ENCODE results near the gene RIMBP2.

The RIMBP2 gene

GRCh38 chr12:130627175-130627574 is 88.9 kb downstream of the RIMBP2 start:
- no peak for DNase-seq (ENCODE audit: extremely low read depth, low read depth)
- TF ChIP-seq CTCF (IDR thresholded peaks at IDR 0.05; ENCODE audit: low read depth, low read length, missing control alignments) = no peak
- no peak overlapping the region for H3K4me3 ChIP-seq (replicated peaks; ENCODE audit: low read depth, low read length)

- TF ChIP-seq CTCF (IDR thresholded peaks at IDR 0.05; ENCODE audit: low read depth, low read length, missing control alignments) = no peak
- DNase-seq (ENCODE audit: extremely low read depth, low read depth) = no peak
- no peak overlapping the region for H3K4me3 ChIP-seq (replicated peaks; ENCODE audit: low read depth, low read length)
These were observed 89.5 kb downstream of the RIMBP2 start for GRCh38 chr12:130626601-130627000.

- no peak overlapping the region for H3K4me3 ChIP-seq (replicated peaks; ENCODE audit: low read depth, low read length)
- no peak for TF ChIP-seq CTCF (IDR thresholded peaks at IDR 0.05; ENCODE audit: low read depth, low read length, missing control alignments)
- no peak for DNase-seq (ENCODE audit: extremely low read depth, low read depth)
These were observed 90.9 kb downstream of the RIMBP2 start for GRCh38 chr12:130625201-130625600.

- no peak for TF ChIP-seq CTCF (IDR thresholded peaks at IDR 0.05; ENCODE audit: low read depth, low read length, missing control alignments)
- DNase-seq (ENCODE audit: extremely low read depth, low read depth) = no peak
- H3K4me3 ChIP-seq (replicated peaks; ENCODE audit: low read depth, low read length) = no peak overlapping the region
These were observed 93.3 kb downstream of the RIMBP2 start for GRCh38 chr12:130622803-130623202.

GRCh38 chr12:130621696-130622298 is 94.3 kb downstream of the RIMBP2 start:
- no peak for DNase-seq (ENCODE audit: extremely low read depth, low read depth)
- TF ChIP-seq CTCF (IDR thresholded peaks at IDR 0.05; ENCODE audit: low read depth, low read length, missing control alignments) = no peak
- no peak overlapping the region for H3K4me3 ChIP-seq (replicated peaks; ENCODE audit: low read depth, low read length)

GRCh38 chr12:130620756-130621155 is 95.3 kb downstream of the RIMBP2 start:
- no peak for DNase-seq (ENCODE audit: extremely low read depth, low read depth)
- no peak for TF ChIP-seq CTCF (IDR thresholded peaks at IDR 0.05; ENCODE audit: low read depth, low read length, missing control alignments)
- H3K4me3 ChIP-seq (replicated peaks; ENCODE audit: low read depth, low read length) = no peak overlapping the region

GRCh38 chr12:130620281-130620680 is 95.8 kb downstream of the RIMBP2 start:
- TF ChIP-seq CTCF (IDR thresholded peaks at IDR 0.05; ENCODE audit: low read depth, low read length, missing control alignments) = no peak
- H3K4me3 ChIP-seq (replicated peaks; ENCODE audit: low read depth, low read length) = no peak overlapping the region
- DNase-seq (ENCODE audit: extremely low read depth, low read depth) = no peak

Data from HFF-Myc (cell line).